T47D (cell line): ENCODE measurements around the gene GTPBP1.

Source experiments
- DNase-seq, 2 experiments: peaks; one replicate each; pipeline versions ENCODE4 v3.0.0 to v3.0.0-alpha.2; 2011 to 2012; ENCODE audit warnings: low read depth in 1 of 2, low spot score in 1 of 2
- JUND ChIP-seq: IDR thresholded peaks from 2 replicates; pipeline ENCODE4 v1.6.1; 2012; ENCODE audit warnings: low read depth
- in situ Hi-C: cut with HindIII; loops from 2 replicates; pipeline ENCODE4 v1.10.0; 2016; ENCODE audit warnings: low sequenced_read_pairs, low pct_unique_long_range_greater_than_20kb

GTPBP1 gene

DNA sequence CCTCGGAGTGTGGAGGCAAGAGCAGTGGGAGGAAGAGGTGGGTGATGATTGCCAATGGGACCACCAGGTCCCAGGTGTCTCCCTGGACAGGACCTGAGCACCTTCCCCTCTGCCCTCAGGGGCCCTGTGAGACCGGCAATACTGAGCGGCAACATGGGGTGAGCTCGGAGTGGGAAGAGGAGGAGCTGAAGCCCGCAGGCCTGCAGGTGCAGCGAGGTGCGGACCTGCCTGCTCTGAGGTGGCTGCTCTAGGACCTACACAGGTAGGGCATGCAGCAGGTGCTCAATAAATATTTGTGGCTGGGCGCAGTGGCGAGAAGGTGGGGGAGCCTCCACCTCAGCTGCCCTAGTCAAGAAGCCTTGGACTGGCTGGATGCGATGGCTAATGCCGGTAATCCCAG lies 62.3 kb downstream of the GTPBP1 start:
- DNase-seq, result no peak
- TF ChIP-seq JUND, result no peak
- in situ Hi-C loops, result no loop called here

DNA sequence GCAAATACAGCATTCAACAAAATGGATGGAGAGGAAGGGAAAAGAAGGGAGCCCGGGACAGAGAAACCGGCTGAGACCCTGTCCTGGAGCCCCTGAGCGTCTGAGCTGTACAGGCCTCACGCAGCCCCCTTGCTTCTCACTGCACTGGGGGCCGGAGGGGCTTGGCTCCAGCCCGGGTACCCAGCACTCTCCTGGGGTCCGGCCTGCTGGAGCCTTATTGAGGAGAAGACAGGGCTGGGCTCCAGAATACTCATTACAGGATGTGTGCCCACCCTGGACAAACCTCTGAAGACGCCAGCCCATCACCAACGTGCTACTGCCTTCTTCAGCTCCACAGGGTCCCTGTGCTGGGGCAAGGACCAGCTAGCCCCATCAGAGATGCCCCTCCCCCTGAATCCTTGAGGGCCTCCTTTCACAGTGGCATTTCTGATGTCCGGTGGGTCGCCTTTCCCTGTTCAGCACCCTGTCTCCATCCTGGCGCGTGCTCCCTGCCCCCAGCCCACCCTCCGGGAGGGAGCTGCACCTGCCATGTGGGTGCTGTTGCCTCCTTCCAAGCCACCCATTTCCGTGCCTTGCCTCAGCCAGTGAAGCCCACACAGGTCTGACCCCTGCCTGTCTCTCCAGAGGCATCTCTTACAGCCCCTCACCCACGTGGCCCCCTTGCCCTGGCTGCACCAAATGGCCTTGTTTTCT lies 64.7 kb downstream of the GTPBP1 start:
- no peak for DNase-seq
- TF ChIP-seq JUND, result no peak
- in situ Hi-C loops, result no loop called here

DNA sequence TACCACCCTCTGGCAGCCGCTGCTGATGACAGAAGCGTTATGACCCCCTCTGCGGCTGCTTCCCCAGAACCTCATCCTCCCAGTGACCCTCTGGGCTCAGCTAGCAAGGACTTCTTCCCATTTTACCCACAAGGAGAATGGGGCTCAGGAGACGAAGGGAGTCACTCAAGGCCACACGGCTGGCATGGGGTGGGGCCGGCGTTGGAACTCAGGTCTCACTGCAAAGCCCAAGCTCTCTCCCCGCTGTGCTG lies 66.8 kb downstream of the GTPBP1 start:
- no peak for TF ChIP-seq JUND
- DNase-seq, result no peak
- in situ Hi-C loops, result no loop called here

DNA sequence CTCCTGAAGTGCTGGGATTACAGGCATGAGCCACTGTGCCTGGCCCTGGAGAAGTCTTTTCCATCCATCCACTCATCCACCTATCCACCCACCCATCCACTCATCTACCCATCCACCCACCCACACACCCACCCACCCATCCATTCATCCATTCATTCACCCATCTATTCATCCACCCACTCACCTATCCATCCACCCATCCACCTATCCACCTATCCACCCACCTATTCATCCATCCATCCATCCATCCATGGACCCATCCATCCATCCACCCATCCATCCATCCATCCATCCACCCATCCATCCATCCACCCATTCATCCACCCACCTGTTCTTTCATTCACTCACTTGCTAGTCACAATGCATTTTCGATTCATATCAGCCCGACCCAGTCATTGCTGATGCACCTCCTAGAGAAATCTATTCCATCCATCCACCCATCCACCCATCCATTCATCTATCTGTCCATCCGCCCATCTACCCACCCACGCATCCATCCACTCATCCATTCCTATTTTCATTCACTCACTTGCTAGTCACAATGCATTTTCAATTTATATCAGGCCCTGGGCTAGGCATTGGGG lies 67.7 kb downstream of the GTPBP1 start:
- in situ Hi-C loops, result no loop called here
- no peak for TF ChIP-seq JUND
- no peak for DNase-seq

DNA sequence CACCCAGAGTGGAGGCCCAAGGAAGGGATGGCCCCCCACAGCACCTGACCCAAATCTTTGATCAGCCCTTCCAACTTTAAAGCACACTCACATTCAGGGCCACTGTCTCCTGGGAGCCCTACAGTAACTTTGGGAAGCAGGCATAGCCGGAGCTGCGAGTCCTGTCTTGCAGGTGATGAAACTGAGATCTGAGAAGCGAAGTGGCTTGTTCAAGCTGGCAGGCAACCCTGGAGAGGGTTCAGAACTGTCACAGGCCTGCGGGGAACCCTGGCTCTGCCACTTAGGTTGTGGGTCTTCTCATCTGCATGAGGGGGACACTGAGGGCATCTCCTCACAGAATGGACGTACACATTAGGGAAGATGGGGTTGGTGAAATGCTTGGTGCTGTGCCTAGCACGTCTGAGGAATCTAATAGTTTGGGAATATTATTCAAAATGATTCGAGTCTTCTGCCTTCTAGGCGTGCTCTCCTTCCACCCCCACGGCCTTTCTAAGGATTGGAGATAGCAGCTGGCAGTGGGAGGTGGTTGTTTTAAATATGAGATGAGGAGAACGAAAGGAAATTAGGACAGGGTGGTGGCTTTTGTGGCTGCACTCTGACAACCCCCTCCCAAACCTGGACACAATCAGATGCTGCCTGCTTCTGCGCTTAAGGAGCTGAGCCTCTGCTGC lies 68.9 kb downstream of the GTPBP1 start:
- no peak for TF ChIP-seq JUND
- in situ Hi-C loops, result no loop called here
- no peak for DNase-seq

DNA sequence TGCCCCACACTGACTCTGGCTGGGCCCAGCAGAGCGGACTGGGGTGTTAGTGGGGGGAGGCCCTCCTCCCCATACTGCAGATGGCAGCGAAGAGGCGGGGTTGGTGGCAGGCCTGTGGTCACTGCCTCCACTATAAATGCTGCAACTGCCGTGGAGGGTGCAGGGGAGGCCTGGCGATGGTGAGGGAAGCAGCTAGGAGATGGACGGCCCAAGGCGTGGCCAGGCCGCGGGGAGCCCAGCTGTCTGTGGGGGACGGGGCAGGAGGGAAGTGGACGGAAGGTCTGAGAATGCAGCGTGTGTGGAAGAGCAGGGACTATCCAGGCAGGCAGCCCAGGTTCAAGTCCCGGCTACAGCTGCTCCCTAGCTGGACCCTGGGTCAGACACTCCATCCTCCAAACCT lies 69.9 kb downstream of the GTPBP1 start:
- DNase-seq, result no peak
- in situ Hi-C loops, result no loop called here
- TF ChIP-seq JUND, result no peak

DNA sequence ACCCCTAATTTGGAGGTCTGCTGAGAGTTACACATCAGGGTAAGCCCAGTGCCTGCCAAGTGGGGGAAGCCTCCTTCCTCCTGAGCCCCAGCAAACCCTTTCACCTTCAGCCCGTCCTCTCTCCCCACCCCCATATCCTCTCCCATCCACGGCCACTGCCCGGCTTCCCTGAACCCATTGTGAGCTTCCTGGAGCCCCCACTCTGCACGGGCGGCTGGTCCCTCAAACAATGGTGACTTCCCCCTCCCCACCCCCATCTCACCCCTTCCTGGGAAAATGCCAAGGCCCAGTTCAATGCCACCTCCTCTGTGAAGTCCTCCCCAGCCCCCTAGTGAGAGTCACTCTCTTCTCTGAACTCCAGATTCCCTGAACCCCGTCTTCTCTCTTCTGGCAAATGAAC lies 70.3 kb downstream of the GTPBP1 start:
- no peak for TF ChIP-seq JUND
- no peak for DNase-seq
- in situ Hi-C loops, result no loop called here

DNA sequence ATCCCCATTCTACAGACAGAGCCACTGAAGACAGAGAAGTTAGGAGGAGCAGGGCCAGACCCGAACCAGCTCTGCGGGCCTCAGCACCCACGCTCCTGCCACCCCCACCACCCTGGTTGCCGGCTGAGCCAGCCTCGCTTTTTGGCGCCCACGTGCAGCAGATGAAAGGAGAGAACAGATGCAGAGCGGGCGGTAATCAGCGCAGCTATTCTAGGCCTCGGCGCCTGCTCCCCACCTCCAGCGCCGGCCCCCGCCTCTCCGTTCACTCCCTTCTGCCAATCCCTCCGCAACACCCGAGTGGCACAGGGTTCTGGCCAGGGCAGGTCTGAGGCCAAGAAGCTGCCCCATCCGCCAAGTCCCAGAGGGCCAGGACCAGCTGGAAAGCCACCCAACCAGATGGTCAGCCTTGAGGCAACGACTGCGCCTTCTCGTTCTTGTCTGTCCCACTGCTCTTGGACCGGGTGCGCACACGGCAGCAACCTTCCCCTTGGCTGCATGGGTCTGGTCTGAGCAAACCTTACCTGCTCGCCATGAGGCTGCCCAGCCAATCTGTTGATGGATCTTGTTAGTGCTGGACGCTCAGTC lies 71.4 kb downstream of the GTPBP1 start:
- in situ Hi-C loops, result no loop called here
- no peak for DNase-seq
- no peak for TF ChIP-seq JUND

DNA sequence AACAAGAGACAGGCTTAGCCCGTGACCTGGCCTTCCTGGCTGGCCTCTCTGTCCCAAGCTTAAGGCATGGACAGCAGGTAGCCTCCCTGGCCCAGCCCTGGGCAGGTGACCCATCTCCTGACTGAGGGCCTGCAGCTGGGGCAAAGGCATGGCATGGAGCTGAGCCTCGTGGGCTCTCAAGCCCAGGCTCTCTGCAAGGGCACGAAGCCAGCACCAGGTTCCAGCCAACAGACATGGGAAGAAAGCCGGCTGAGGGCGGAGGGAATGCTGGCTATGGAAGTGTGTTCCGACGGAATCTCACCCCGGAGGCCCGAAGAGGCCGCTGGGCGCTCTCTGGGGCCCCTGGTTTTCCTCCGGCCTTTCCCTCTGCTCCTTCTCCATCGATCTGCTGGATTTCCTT lies 75.3 kb downstream of the GTPBP1 start:
- in situ Hi-C loops, result no loop called here
- DNase-seq, result no peak
- no peak for TF ChIP-seq JUND

DNA sequence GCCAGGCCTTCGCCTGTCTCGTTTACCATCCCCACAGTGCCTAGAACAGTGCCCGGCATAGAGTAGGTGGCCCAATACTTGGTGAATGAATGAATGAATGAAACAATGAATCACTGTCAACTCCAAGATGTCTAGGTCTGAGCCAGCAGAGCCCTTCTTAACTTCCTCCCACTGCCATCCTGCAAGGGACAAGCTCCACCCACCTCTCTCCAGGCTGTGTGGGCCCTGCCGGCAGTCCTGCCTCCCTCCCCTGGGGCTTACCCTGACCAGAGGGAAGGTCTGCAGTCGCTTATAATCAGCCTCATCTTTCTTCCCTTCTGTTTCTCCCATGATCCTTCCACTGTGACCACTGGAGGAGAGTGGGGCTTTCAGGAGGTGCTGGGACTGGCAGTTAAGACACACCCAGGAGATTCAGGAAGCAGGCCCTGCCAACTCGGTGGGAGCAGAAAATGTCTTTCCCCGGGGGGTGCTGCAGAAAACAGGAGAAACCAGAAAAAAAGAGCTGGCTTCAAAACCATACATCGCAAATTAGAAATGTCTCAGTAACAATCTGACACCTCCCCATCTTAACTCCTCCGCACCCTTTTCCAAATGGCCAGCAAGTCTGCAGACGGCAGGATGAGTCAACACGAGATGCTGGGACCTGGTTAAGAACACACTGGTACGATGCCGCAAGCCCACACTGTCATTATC lies 76.8 kb downstream of the GTPBP1 start:
- no peak for DNase-seq
- in situ Hi-C loops, result no loop called here
- TF ChIP-seq JUND, result no peak
